H1 (cell line): Measurements from ENCODE around the gene SLC6A8. TPM values are rescaled to one million over a fixed set of nuclear protein-coding genes. Genes with fewer than 3 reads are reported as not detected.

Source experiments
- CTCF ChIA-PET: fragments of 300-600 bp; sonication (Branson Sonifier 250); formaldehyde crosslinking; loops from one replicate; lab custom pipeline; 2021; ENCODE audit not compliant: partially characterized antibody; lab: Charles Lee
- POLR2A ChIA-PET: fragments of 300-600 bp; sonication (Branson Sonifier 250); formaldehyde crosslinking; loops from one replicate; lab custom pipeline; 2021; ENCODE audit warnings: inconsistent platforms; ENCODE audit not compliant: partially characterized antibody; lab: Charles Lee
- DNase-seq, 2 experiments: peaks; one replicate each; pipeline versions ENCODE4 v3.0.0 to v3.0.0-alpha.2; 2010 to 2022; ENCODE audit warnings: low spot score in 2 of 2, low read depth in 1 of 2, mixed read lengths in 1 of 2
- FAIRE-seq: peaks from 2 replicates; lab custom pipeline; 2011; peaks lifted over from hg19 to GRCh38; lab: Jason Lieb, UNC
- H2AFZ ChIP-seq: 2 replicates; pipeline ENCODE4 v1.8.1; 2012; ENCODE audit warnings: low read length, inconsistent platforms
- H2AK5ac ChIP-seq: 2 replicates; pipeline ENCODE4 v1.6.1; 2013; ENCODE audit warnings: low read depth, low read length
- H2BK120ac ChIP-seq: replicated peaks from 2 replicates; pipeline ENCODE3; 2013; ENCODE audit warnings: low read depth, low read length, inconsistent platforms
- H2BK12ac ChIP-seq: 2 replicates; pipeline ENCODE4 v1.6.1; 2013; ENCODE audit warnings: low read depth, low read length
- H2BK15ac ChIP-seq: 2 replicates; pipeline ENCODE4 v1.6.1; 2013; ENCODE audit warnings: low read length
- H2BK20ac ChIP-seq: 2 replicates; pipeline ENCODE4 v1.6.1; 2013; ENCODE audit warnings: low read length
- H2BK5ac ChIP-seq: 2 replicates; pipeline ENCODE4 v1.6.1; 2013; ENCODE audit warnings: low read depth, low read length
- H3K14ac ChIP-seq: 2 replicates; pipeline ENCODE4 v1.6.1; 2013; ENCODE audit warnings: inconsistent platforms; ENCODE audit not compliant: insufficient read length
- H3K18ac ChIP-seq: 2 replicates; pipeline ENCODE4 v1.6.1; 2013; ENCODE audit warnings: low read length; ENCODE audit errors: extremely low read depth
- H3K23ac ChIP-seq: 2 replicates; pipeline ENCODE4 v1.6.1; 2013; ENCODE audit warnings: inconsistent platforms; ENCODE audit not compliant: insufficient read length
- H3K23me2 ChIP-seq: 2 replicates; pipeline ENCODE4 v1.6.1; 2013; ENCODE audit warnings: low read depth, low read length
- H3K27ac ChIP-seq: 2 replicates; pipeline ENCODE4 v1.6.1; 2011; ENCODE audit warnings: low read depth, low read length, inconsistent platforms
- H3K27me3 ChIP-seq, 4 experiments: replicated peaks in 1 of 4; 1 replicate in 1 of 4; 2 replicates in 3 of 4; pipeline versions ENCODE4 v1.6.1 to v1.8.1; 2011 to 2013; ENCODE audit warnings: low read length in 3 of 4, mild to moderate bottlenecking in 3 of 4, inconsistent platforms in 2 of 4, mixed read lengths in 2 of 4, moderate library complexity in 1 of 4; ENCODE audit not compliant: control insufficient read depth in 3 of 4, insufficient read depth in 3 of 4; ENCODE audit errors: extremely low read depth in 1 of 4
- H3K36me3 ChIP-seq, 4 experiments: 2 replicates each; pipeline versions ENCODE4 v1.6.1 to v1.8.1; 2011 to 2013; ENCODE audit warnings: mild to moderate bottlenecking in 4 of 4, low read length in 3 of 4, moderate library complexity in 2 of 4, control low read depth in 1 of 4, inconsistent platforms in 1 of 4; ENCODE audit not compliant: insufficient read depth in 4 of 4, control insufficient read depth in 2 of 4
- H3K4ac ChIP-seq: replicated peaks from 2 replicates; pipeline ENCODE3; 2013; ENCODE audit warnings: low read length, low read depth, mixed read lengths, inconsistent platforms; ENCODE audit not compliant: insufficient read length
- H3K4me1 ChIP-seq, 4 experiments: replicated peaks in 1 of 4; 1 replicate in 1 of 4; 2 replicates in 3 of 4; pipeline versions ENCODE4 v1.6.1 to v1.8.1; 2011 to 2013; ENCODE audit warnings: low read length in 3 of 4, inconsistent platforms in 2 of 4, mixed read lengths in 1 of 4; ENCODE audit not compliant: insufficient read depth in 4 of 4, control insufficient read depth in 3 of 4
- H3K4me2 ChIP-seq, 2 experiments: 2 replicates each; pipeline versions ENCODE4 v1.6.1 to v1.8.1; 2011 to 2013; ENCODE audit warnings: low read depth in 2 of 2, low read length in 2 of 2, control low read depth in 1 of 2, inconsistent platforms in 1 of 2, mild to moderate bottlenecking in 1 of 2; ENCODE audit not compliant: insufficient read depth in 1 of 2
- H3K4me3 ChIP-seq, 4 experiments: fragments of 200-600, 300-600 bp in 1 of 4; sonication (generic), shearing (Covaris generic), sonication (Bioruptor Twin) in 1 of 4; 2 replicates each; pipeline versions ENCODE4 v1.5.1 to v1.8.1; 2011 to 2016; ENCODE audit warnings: low read length in 4 of 4, low read depth in 3 of 4, control low read depth in 2 of 4, inconsistent platforms in 2 of 4, mild to moderate bottlenecking in 2 of 4, mixed read lengths in 1 of 4, moderate library complexity in 1 of 4; ENCODE audit not compliant: insufficient read depth in 2 of 4; ENCODE audit errors: extremely low read depth in 1 of 4
- H3K56ac ChIP-seq: replicated peaks from 2 replicates; pipeline ENCODE3; 2013; ENCODE audit warnings: low read depth, mild to moderate bottlenecking, mixed read lengths, low read length, inconsistent platforms; ENCODE audit not compliant: insufficient read length
- H3K79me1 ChIP-seq: 2 replicates; pipeline ENCODE4 v1.6.1; 2013; ENCODE audit warnings: low read depth, low read length, control low read depth
- H3K79me2 ChIP-seq, 2 experiments: 2 replicates each; pipeline versions ENCODE4 v1.6.1 to v1.8.1; 2012 to 2013; ENCODE audit warnings: low read length in 2 of 2, mild to moderate bottlenecking in 2 of 2, inconsistent platforms in 1 of 2; ENCODE audit not compliant: insufficient read depth in 2 of 2, control insufficient read depth in 1 of 2
- H3K9ac ChIP-seq, 4 experiments: replicated peaks in 1 of 4; 1 replicate in 1 of 4; 2 replicates in 3 of 4; pipeline versions ENCODE4 v1.6.1 to v1.8.1; 2011 to 2013; ENCODE audit warnings: low read depth in 3 of 4, low read length in 3 of 4, control low read depth in 2 of 4, mild to moderate bottlenecking in 2 of 4, moderate library complexity in 2 of 4, inconsistent platforms in 1 of 4; ENCODE audit errors: extremely low read depth in 1 of 4
- H3K9me3 ChIP-seq, 2 experiments: 2 replicates each; pipeline versions ENCODE4 v1.6.1 to v1.8.1; 2012 to 2013; ENCODE audit warnings: mild to moderate bottlenecking in 2 of 2, moderate library complexity in 2 of 2, control low read depth in 1 of 2, inconsistent platforms in 1 of 2, low read depth in 1 of 2, low read length in 1 of 2, mixed read lengths in 1 of 2; ENCODE audit not compliant: insufficient read depth in 2 of 2
- H4K20me1 ChIP-seq, 2 experiments: replicated peaks in 1 of 2; 2 replicates each; pipeline versions ENCODE3 to v1.8.1; 2011 to 2013; ENCODE audit warnings: inconsistent platforms in 2 of 2, low read length in 2 of 2, mild to moderate bottlenecking in 1 of 2; ENCODE audit not compliant: insufficient read depth in 2 of 2, control insufficient read depth in 1 of 2
- H4K5ac ChIP-seq: 2 replicates; pipeline ENCODE4 v1.6.1; 2013; ENCODE audit warnings: low read length, low read depth, mixed read lengths, inconsistent platforms; ENCODE audit not compliant: insufficient read length
- H4K8ac ChIP-seq: 2 replicates; pipeline ENCODE4 v1.8.0; 2013; ENCODE audit warnings: mild to moderate bottlenecking, moderate library complexity, low read length, inconsistent platforms; ENCODE audit not compliant: insufficient read depth; ENCODE audit errors: extremely low read depth
- H4K91ac ChIP-seq: replicated peaks from 2 replicates; pipeline ENCODE3; 2013; ENCODE audit warnings: low read length, mixed read lengths, inconsistent platforms; ENCODE audit not compliant: insufficient read length
- CTCF ChIP-seq, 3 experiments: IDR thresholded peaks; 1 replicate in 2 of 3; 2 replicates in 1 of 3; pipeline versions ENCODE4 v1.5.1 to v1.6.1; 2011; ENCODE audit warnings: low read length in 3 of 3, mild to moderate bottlenecking in 3 of 3, inconsistent platforms in 2 of 3, low read depth in 1 of 3, moderate library complexity in 1 of 3; ENCODE audit not compliant: insufficient read depth in 1 of 3; ENCODE audit errors: control extremely low read depth in 1 of 3
- E2F6 ChIP-seq: IDR thresholded peaks from 2 replicates; pipeline ENCODE4 v1.6.1; 2012; ENCODE audit warnings: inconsistent platforms
- HDAC2 ChIP-seq, 2 experiments: fragments of 300-600 bp in 1 of 2; sonication (generic) in 1 of 2; IDR thresholded peaks; 2 replicates each; pipeline ENCODE4 v1.6.1; 2011 to 2012; ENCODE audit warnings: low read depth in 2 of 2, low read length in 2 of 2, mild to moderate bottlenecking in 2 of 2, moderate library complexity in 2 of 2, borderline replicate concordance in 1 of 2, inconsistent platforms in 1 of 2
- KDM1A ChIP-seq: fragments of 200-600, 300-600 bp; sonication (generic); IDR thresholded peaks from 2 replicates; pipeline ENCODE4 v1.7.1; 2016; ENCODE audit warnings: mild to moderate bottlenecking, low read length, borderline replicate concordance
- RXRA ChIP-seq: IDR thresholded peaks from 2 replicates; pipeline ENCODE4 v1.6.1; 2011; ENCODE audit warnings: low read depth, mild to moderate bottlenecking, low read length, moderate library complexity; ENCODE audit not compliant: insufficient read depth
- SIN3A ChIP-seq, 2 experiments: IDR thresholded peaks in 1 of 2; conservative IDR thresholded peaks in 1 of 2; 2 replicates each; pipeline ENCODE4 v1.6.1; 2011 to 2012; ENCODE audit warnings: low read length in 2 of 2, improper control_type of control experiment in 1 of 2, low read depth in 1 of 2, mild to moderate bottlenecking in 1 of 2
- YY1 ChIP-seq: IDR thresholded peaks from 2 replicates; pipeline ENCODE4 v1.6.1; 2011; ENCODE audit warnings: low read depth, mild to moderate bottlenecking, low read length
- WGBS, 2 experiments: shearing (Covaris generic) in 1 of 2; methylation state at CpG; one replicate each; pipeline versions ENCODE4 v1.1.6 to v1.1.7; 2013 to 2015; ENCODE audit warnings: low lambda C conversion rate in 2 of 2, mixed read lengths in 2 of 2, inconsistent platforms in 1 of 2, low coverage in 1 of 2, missing lambda C conversion rate in 1 of 2; ENCODE audit not compliant: insufficient replicate concordance in 2 of 2, insufficient coverage in 1 of 2, insufficient read length in 1 of 2; ENCODE audit errors: extremely low coverage in 1 of 2, missing lambda C conversion rate in 1 of 2; 5-methylcytosine and 5-hydroxymethylcytosine counted together
- polyA plus RNA-seq, 7 experiments: library from polyadenylated mRNA; depleted of rRNA in 3 of 7; stranded (reverse) in 5 of 7; unstranded in 2 of 7; fragments of >200 nt in 5 of 7; fragments of 200-250 nt in 2 of 7; gene quantifications; 1 replicate in 5 of 7; 2 replicates in 1 of 7; 4 replicates in 1 of 7; pipeline versions ENCODE4 v1.2.1 to v1.2.3, GENCODE V29; 2011 to 2013; ENCODE audit warnings: missing spikeins in 2 of 7, mixed read lengths in 2 of 7
- total RNA-seq: library from RNA; stranded (reverse); fragmentation: NEBNext Ultra II Directional; extraction: Animal tissue kit (Norgen Biotek cat#: 25700); gene quantifications from 2 replicates; pipeline ENCODE4 v1.2.1, GENCODE V29; 2021

SLC6A8 gene
- total and polyA plus RNA-seq, 2 of the 8 experiments (the other 6 are each of a cell fraction or from before 2014, with no cell fraction given): 87.7 to 94.7 TPM

DNA sequence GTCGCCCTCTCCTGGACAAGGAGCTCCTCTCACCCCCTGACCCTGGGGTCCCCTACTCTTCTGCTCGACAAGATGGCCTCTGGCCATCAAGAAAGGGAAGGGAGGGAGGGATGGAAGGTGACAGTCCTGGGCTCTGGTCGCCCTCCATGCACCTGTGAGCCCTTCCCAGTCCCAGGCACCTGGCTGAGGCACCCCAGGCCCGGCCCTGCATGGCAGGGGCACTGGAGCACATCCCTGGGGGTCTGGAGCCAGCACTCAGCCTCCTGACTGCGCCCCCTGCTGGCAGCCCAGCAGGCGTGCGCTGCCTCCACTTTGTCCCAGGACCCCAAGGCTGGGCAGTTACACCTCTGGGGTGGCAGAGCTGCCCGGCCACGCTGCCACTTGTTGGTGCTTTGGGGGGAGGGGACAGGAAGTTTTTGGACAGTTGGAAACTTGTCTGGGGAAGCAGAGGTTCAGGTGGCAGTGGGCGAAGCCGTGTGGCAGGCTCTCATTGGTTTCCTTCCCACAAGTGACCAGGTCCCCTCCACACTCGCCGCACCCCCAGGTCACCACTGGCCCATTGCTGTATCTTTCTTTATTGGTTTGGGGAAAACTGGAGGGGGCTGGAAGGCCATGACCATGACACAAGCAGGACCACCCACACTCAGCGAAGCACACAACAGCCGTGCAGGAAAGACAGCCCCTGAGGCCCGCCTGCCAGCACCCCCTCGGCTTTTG, 18.4 kb upstream of the SLC6A8 start:
- FAIRE-seq: no peak
- no peak overlapping the region for H3K23ac ChIP-seq
- DNase-seq: peak in 1 of 2 experiments; percentile 70
- TF ChIP-seq SIN3A (conservative IDR thresholded peaks at IDR 0.05 in 1 of 2, IDR thresholded peaks at IDR 0.05 in 1 of 2; ENCODE audit: low read depth in 1 of 2, low read length in 2 of 2) (no peak), YY1 (0 out of 2 replicates have a peak, but pooled peaks have one; percentile 59), HDAC2 (IDR thresholded peaks at IDR 0.05; ENCODE audit: borderline replicate concordance in 1 of 2, low read depth in 2 of 2, low read length in 2 of 2) (no peak), E2F6 (0 out of 2 replicates have a peak, but pooled peaks have one; percentile 16), RXRA (no peak), CTCF (IDR thresholded peaks at IDR 0.05; ENCODE audit: control extremely low read depth in 1 of 3, insufficient read depth in 1 of 3, low read depth in 1 of 3, low read length in 3 of 3) (peak in 2 of 3 experiments; percentile 58 to 60; a peak in 3 of 4 replicates), KDM1A (0 out of 2 replicates have a peak, but pooled peaks have one; percentile 17)

More for the DNA sequence above, 18.4 kb upstream of the SLC6A8 start:
- Histone ChIP-seq H3K4ac (no peak overlapping the region), H2BK12ac (no peak overlapping the region), H3K23me2 (no peaks in the 10 kb centered on the region; the same call in 1 of the 2 replicates), H4K5ac (no peak overlapping the region), H3K27me3 (peaks cover 0 to 2% (median under 1%) of the 10 kb centered on the region in 4 experiments; a peak in 2 of 7 replicates), H3K18ac (no peak overlapping the region), H3K14ac (no peak overlapping the region), H3K79me1 (no peaks in the 10 kb centered on the region), H2BK20ac (no peak overlapping the region), H4K20me1 (no peaks in the 10 kb centered on the region), H3K9ac (no peak overlapping the region), H2BK120ac (no peak overlapping the region), H2BK15ac (no peak overlapping the region), H2AFZ (no peak overlapping the region), H2AK5ac (no peak overlapping the region), H3K56ac (no peak overlapping the region), H3K4me1 (peaks cover 0 to 5% (median 0%) of the 10 kb centered on the region in 4 experiments; a peak in 2 of 7 replicates), H3K79me2 (no peaks in the 10 kb centered on the region), H3K36me3 (no peaks in the 10 kb centered on the region), H3K27ac (no peak overlapping the region), H3K4me2 (no peak overlapping the region), H3K9me3 (no peaks in the 10 kb centered on the region), H4K91ac (no peak overlapping the region), H3K4me3 (no peak overlapping the region), H4K8ac (no peak overlapping the region), H2BK5ac (no peak overlapping the region)
- POLR2A ChIA-PET: interaction anchor here (1.0 to 1.4 kb wide), 3 partner anchors 15 to 50 kb away, joined by 3 to 4 read pairs (median 4); no protein-coding TSS in a partner anchor
- CTCF ChIA-PET: interaction anchor here (0.6 to 28.7 kb wide), 33 partner anchors 10 to 197 kb away, joined by 3 to 408 read pairs (median 5); partner anchors contain the start of genes DUSP9 and SLC6A8
- 56% methylated on average over 5 of the region's 17 CpGs; no CpG with 5 or more reads in 1 of the 2 experiments for WGBS, 2 experiments
